ENCODE results near the gene KPNA3.

The KPNA3 gene

DNA sequence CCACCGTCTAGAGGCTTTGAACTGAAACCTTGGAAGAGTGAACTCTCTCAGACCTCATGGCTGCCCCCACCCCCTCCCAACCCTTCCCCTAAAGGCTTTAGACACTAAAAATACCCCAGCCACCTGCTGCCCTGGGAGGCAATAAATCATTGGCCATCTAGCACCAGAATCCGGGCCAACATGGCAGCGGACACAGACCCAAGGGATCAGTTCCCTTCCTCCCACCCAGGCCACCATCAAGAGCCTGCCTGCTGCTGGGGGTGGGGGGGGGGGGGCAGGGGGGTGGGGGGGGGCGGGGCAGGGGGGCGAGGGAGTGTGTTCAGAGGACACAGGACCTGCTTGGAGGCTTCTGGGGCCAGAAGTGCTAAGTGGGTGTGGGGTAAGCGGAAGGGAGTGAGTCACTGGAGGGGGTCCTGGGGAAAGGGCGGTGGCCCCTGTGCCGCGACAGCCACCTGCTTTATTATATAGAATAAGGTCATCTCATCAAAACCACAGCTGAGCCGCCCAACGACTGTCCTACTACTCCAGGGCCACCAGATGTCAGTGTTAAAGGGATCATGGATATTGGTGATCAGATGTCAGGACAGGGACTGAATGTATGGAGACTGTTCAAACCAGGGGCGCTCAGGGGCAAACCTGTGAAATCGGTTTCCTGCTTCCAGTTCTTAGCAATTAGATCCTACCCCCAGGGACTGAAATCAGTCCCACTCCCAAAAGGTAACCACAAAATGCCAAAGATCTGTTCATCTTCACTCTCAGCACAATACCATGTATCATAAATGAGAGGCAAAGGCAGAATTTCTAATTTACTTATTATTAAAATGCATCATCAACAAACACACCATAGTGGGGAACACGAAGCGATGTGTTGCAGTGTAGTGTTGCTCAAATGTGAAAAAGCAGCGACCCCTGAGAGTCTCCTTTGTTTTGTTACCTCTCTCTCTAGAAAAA lies 139.9 kb downstream of the KPNA3 start:
- in situ Hi-C loops (cut with HindIII; ENCODE audit: low pct_ligation_motif_present, low pct_unique_long_range_greater_than_20kb, low sequenced_read_pairs): no loop called here
- DNase-seq: peak; percentile 29

DNA sequence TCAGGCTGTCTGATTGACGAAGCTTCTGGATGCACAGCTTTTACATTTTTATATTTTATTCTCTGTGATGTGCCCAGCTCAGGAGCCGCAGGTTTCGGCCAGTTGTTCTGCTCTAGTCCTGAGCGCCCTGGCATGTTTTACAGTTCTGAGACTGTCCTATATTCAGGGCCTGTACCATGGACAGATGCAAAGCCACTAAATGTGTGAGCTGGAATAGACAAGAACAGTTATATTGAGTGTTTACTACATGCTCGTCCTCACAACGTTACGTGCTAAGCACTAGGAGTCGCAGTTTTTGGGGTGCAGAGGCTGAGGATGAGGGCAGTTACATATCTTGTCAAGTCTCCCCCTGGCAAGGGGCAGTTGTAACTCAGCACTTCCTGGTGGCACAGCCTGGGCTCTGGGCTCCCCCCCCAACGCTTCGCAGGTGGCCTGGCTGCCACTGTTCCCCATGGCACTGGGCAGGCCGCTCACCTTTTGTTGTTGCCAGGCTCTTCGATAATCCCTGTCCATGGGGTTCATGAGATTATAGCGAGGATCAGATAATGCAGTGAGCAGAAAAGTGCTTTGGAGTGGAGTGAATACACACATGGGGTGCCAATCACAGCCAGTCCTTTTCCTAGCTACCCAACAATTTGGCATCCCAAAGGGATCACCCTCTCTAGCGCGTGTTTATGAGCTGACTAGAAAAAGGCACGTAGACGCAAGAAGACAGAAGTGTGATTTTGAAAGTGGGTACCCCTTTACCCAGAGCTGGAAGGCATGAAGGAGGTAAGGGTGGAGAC lies 140.7 kb downstream of the KPNA3 start:
- DNase-seq: no peak
- in situ Hi-C loops (cut with HindIII; ENCODE audit: low pct_ligation_motif_present, low pct_unique_long_range_greater_than_20kb, low sequenced_read_pairs): no loop called here

DNA sequence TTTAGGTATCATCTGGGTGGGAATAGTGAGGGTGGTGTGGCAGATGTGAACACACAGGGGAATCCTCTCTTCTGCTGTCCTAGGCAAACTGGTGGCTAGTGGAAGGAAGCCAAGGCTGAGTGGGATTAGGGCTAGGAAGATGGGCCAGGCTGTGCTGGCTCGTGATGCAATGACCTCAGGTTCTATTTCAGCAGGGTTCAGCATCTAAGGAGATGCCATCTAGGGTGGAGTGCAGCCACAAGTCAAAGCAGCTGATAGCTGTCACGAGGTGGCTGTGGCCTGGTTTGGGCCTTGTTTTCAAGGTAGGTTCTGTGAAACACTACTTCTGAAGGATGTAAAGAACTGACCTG lies 142.5 kb downstream of the KPNA3 start:
- in situ Hi-C loops (cut with HindIII; ENCODE audit: low pct_ligation_motif_present, low pct_unique_long_range_greater_than_20kb, low sequenced_read_pairs): no loop called here
- DNase-seq: no peak

Data from ACHN (cell line).